ENCODE measurements around the gene MEF2A.

The MEF2A gene

DNA sequence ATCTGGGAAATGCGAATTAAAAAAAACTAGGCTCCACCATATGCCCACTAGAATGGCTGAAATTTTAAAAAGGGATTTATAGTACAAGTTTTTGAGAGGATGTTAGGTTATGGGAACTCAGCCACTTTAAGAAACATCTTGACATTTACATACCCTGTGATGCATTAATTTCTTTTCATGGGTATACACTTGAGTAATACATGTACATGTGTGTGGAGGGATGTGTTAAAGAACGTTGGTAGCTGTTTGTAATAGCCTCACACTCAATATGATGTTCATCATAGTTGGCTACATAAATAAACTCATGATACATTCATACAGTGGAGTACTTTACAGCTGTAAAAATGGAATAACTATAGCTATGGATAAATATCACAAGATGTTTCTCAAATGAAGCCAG lies 40.9 kb downstream of the MEF2A start:
- DNase-seq, result no peak

DNA sequence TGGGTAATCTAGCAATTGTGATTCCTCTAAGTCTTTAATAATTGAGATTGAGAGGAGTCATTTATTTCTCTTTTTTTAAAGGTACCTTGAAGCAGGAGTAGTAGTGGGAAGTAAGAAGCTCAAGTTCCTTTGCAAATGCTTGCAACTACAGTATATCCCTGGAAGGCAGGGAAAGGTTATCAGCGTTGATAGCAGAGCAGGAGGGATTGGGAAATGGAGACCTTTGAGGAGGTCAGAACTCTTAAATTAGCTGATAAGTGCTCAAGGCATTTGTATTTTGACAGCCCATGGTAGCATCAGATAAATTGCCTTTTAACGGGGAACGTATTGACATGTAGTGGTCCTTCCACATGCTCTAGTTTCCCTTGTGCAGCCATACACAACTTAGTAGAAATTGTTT lies 47.7 kb downstream of the MEF2A start:
- no peak for DNase-seq

DNA sequence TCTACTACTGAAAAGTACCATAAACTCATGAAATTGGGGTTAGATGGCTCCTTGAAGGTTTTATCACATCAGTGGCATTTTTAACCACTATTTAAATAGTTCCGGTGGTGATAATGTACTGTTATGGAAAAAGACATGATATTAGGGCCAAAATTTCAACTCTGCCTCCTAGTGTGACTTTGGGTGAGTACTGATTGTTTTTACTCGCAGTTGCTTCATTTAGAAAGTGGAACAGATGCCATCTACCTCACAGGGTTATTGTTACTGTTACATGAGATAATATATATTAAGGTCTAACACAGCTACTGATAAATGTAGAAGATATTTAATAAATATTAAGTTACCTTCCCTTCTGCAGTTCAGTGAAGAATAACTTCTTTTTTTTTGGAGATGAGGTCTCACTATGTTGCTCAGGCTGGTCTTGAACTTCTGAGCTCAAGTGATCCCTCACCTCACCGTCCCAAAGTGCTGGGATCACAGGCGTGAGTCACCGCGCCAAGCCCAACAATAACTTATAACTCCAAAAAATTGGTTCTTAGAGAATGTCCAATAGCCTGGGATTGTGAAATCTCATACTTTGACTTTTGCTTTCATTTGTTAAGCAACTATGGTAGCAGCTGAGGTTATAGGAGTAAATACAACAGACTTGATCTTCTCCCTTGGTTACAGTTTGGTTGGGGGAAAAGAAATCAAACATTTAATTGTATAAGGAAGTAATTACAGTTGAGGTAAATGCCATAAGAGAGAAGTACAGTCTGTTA lies 48.3 kb downstream of the MEF2A start:
- DNase-seq, result no peak

DNA sequence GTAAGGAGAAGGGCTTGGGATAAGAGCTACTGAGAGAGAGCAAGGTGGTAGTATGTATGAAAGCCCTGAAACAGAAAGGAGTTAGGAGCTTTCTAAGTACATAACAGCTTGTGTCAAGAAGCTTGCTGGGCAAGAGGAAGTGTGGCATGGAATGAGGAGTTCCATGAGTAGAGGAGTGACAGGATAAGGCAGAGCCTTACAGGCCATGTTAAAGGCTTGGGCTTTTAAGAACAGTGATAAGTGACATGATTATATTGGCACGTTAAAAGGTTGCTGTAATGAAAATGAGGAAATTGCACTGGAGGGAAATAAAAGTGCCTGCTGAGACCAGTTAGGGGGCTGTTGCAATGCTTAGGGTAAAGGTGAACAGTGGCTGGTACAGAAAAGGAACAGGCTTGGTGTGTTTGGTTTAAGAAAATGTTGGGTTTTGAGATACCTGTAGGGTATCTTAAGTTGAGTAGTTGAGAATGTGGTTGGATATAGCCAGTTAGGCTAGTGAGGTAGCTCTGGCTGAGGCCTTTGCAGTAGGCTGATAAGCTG lies 49.0 kb downstream of the MEF2A start:
- no peak for DNase-seq

DNA sequence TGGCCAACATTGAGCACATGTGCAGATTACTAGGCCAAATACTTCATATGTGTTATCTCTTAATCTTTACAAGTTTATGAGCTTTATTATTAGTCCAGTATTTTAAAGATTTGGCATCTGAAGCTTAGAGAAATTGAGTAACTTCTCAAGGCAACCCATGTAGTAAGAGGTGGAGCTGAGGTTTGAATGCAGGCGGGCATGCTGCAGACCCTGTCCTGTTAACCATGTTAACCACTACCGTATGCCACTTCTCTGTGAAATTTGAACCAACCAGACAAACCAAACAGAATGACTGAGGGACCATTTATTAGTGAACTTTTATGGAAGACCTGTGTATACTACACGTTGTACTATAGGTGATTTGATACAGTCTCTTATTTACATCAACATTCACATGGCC lies 49.7 kb downstream of the MEF2A start:
- no peak for DNase-seq

DNA sequence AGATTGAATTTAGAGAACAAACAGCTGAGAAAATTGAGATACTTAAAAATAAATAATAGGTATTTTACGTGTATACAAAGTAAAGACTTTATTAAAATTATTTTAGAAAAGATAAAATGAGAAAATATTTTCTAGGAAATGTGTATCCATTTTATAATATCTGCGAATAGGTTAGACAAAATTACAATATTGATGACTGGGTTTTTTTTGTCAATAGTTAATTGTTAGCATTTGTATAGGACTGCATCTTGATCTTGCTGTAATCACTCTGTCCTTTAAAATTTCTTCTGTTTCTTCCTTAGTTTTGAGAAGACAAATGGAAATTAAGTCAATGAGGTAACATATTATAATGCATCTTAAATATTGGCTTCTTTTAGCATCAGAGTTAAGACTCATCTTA lies 50.3 kb downstream of the MEF2A start:
- DNase-seq, result no peak

DNA sequence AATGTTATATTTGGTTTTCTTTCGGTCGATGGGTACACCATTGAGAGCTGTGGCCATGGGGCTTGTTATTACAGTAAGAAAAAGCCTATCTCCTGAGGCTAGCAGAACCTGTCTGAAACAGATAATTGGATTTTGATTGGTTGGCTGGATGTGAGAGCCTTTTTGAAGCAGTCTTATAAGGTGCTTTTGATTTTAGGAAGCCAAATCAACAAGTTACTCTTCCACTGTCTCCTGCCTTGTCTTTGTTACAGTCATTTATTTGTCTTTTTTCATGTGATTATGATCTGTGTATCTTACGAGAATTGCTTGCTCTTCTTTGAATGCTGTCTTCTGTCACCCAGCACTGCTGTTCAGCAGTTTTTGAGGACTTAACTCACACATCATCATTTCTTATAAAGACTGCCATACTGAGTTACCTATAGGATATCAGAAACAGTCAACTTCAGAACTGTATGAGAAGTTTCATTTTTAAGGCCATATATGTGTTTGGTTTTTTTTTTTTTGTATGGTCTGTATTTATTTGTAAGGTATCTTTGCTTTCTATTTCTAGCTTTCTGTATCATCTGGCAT lies 51.1 kb downstream of the MEF2A start:
- no peak for DNase-seq

DNA sequence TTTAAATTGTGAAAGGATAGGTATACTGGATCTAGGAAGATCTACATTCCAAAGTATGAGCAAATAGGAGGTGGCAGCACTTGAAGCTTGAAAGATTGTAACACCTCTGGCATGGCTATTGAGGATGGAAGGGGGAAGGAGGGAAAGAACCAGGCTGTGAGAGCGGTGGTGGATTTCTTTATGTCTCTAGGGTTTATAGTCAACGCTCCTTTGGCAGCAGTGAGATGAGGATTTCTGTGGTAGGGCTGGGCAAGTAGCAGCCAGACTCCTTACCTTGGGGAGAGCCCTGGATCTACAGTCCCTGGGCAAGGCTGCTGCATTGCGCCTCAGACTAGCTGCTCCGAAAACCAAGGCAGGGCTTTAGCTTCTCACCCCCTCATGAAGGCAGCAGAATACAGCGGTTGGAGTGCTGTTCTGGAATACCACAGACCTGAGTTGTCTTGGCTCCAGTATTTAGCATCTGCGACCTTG lies 53.2 kb downstream of the MEF2A start:
- DNase-seq, result no peak

DNA sequence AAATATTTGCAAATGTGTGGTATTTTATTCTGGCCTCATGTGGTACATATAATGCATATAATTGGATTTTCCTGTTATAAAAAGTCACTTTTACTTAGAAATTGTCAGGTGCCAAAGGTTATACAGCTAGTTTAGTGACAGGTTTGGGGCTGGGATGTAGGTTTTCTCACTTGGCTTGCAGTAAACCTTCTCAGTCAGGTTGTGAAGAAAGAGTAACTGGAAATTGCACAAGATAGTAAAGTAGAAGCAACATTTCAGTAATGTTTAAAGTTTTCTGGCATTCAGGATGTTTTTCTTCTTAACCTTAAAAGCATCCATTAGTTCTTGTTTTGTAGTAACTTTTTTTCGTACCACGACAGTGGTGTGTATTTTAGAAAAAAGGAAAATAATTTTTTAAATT lies 53.9 kb downstream of the MEF2A start:
- no peak for DNase-seq

DNA sequence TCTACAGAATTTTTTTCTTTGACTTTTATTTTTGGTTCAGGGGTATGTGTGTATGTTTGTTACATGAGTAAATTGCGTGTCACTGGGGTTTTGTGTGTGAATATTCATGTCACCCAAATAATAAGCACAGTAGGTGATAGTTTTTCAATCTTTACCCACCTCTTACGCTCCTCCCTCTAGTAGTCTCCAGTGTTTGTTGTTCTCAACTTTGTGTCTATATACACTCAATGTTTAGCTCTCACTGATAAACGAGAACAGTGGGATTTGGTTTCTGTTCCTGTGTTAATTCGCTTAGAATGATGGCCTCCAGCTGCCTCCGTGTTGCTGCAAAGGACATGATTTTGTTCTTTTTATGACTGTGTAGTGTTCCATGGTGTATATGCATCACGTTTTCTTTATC lies 54.4 kb downstream of the MEF2A start:
- no peak for DNase-seq

DNA sequence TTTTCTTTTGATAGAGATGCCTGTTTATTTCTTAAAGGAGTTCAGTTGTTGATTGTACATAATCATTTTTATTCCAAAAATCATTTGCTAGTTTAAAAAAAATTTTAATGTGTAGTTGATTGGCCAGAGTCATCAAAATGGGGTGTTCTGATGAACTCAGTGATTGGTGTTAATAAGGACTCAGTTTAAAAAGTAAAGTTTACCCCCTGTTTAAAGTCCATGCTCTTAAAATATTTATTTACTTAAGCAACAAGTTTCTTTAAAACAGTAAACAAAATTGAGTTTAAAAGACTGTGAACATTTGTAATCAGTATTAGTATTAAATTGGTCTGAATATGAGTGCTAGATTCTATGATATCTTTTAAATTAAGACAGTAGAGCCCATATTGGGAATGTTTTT lies 56.0 kb downstream of the MEF2A start:
- no peak for DNase-seq

DNA sequence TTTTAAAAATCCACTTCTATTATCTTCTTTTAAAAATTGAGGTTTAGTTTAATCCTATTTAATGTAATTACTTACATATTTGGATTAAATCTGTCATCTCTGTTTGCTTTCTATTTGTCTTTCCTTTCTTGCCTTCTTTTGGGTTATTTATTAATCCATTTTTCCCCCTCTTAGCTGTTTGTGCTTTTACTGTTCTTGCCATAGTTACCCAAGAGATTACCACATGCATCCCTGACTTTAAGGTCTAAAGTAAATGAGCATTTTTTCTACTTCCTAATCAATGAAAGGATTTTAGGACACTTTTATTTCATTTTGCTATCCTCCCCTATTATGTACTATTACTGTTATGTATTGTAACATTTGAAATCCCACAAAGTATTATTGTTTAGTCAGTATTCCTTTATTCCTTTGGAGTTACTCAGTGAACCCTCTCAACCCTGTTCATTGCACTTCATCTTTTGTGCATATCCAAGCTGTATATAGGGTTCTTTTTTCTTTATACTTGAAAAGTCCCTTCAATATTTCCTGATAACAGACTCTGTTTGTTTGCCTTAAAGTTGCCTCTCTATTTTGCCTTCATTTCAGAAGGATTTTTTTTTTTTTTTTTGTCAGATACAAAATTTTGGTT lies 62.7 kb downstream of the MEF2A start:
- DNase-seq, result no peak

DNA sequence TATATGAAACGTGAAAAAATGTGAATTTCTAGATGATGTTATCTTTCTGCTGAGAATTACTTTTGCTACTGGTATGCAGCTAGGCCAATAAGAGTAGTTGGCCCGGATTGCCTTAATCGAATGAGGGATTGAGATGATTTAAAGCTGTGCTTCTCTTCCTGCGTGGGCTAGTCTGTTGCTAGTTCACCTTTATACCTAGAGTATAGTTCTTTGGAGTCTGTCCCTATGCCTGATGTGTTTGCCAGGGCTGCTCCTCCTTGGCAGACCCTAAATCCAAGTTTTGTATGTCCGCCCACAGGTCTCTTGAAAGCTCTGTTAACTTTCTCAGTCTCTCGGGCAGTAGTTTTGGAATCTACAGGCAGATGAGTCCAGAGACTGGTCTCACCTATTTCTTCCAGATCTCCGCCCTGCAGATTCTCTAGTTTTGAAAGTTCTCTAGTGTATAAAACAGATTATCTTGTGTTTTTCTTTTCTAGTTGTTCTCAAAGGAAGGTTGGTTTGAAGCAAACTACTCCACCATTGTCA lies 64.9 kb downstream of the MEF2A start:
- no peak for DNase-seq

DNA sequence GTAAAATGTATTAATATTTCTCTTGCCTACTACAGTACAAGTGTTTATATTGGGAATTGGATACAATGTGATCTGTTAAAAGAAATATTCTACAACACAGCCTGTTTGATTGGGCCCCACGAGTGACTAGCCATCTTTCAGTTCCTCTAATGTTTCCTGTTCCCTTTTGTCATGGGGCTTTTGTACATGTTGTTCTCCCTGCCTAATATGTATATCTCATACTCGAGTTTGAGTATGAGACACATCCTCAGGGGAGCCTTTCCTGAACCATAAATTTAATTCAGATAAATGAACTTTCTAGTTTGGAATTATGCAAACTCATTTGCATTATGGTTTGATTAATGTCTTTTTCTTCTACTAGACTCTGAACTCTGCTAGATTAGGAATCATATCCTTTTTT lies 65.5 kb downstream of the MEF2A start:
- no peak for DNase-seq

DNA sequence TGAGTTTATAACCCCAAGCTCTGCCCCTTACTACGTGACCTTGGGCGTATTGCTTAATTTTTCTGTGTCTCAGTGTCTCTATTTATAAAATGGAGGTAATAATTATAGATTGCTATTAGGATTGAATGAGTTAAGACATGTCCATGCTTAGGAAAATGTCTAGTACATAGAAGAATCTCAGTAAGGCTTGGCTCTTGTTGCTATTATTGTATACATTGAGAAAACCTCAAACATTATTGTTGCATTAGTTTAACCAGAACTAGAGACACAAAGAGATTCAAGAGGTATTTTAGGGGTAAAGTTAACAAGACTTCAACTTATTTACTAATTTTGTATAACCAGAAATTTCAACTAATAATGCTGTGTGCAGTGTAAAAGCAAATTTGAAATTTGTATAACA lies 66.7 kb downstream of the MEF2A start:
- no peak for DNase-seq

DNA sequence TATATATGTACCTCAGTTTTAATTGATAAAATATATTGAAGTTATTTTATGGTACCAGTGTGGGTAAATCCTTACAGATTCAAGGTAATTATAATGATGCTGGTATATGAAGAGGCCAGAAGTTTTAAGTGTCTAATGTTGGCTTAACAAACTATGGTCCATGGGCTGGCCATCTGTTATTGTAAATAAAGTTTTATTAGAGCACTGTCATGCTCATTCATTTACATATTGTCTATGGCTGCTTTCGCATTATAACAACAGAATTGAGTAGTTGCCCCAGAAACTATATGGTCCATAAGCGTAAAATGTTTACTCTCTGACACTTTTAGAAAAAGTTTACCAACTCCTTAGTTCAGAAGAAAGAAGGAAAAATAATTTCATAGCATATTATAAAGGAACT lies 67.9 kb downstream of the MEF2A start:
- DNase-seq, result no peak

DNA sequence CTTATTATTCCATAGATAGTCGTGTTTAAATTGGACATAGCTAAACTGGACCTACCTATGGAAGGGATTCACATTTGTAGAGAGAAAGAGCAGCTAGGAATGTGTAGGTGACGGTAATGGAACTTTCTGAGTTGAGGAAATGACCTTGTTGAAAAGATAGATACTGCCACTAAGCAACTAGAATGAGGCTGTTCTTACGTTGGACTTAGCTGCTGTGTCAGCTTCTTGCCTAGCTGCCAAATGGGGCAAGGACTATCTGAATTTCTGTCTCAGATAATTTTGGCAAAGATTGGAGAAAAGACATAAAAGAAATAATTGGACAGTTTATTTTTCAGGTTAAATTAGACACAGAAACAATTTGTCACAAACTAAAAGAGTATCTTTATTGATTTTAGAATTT lies 68.8 kb downstream of the MEF2A start:
- no peak for DNase-seq

DNA sequence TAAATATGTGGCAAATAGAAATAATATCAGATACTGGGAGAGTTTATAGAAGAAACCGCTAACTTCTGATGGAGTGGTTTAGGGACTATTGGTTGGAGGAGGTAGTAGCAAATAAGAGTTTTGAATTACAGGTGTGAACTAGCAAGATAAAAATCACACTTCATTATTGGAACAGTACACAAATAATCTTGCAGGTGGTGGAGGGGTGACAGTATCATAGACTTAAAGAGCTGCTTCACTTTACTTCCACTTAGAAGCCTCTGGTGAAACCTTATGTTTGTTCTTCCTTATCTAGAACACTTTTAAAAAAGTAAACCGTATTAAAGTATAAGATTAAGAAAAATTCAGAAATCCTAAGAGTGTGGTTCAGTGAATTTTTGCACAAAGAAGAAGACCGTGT lies 69.4 kb downstream of the MEF2A start:
- DNase-seq, result no peak

DNA sequence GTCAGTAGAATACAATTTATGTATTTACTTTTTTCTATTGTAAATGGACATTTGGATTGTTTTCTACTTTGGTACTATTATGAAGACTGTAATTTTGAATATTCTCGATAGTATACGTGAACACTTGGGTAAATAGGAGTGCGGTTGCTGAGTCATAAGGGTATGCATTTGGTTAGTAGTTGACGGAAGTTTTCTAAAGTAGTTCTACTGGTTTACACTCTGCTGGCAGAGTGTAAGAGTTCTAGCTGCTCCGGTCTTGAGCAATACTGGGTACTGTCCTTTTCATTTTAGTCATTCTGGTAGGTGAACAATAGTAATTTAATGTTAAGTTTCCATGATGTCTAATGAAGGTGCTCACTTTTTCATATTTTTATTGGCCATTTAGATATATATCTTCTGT lies 70.0 kb downstream of the MEF2A start:
- no peak for DNase-seq

DNA sequence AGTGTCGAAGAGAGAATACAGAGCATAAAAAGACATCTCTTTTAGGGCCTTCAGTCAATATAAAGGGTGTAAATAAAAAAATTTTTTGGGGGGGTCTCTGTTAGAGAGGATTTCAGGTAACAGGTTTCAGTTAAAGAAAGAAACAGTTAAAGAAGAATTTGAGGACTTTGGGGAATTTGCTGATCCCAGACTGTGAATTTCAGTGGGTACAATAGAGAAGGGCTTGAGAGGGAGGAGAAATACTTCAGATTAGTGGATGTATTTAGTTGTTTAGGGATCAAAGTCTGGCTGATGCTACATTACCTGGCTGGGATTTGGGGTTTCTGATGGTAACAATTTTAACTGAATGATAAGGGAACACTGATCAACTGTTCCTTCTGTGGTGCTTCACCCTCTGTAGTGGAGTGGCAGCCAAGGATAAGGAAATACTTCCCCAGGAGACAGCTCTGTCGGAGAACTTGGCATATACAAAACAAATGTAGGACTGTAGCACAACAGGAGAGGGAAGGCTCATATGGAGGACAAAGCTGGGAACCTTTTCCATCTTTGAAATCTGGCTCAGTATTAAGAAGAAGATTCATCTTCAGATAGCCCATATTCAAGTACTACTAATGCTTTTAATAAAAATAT lies 79.2 kb downstream of the MEF2A start:
- no peak for DNase-seq

DNA sequence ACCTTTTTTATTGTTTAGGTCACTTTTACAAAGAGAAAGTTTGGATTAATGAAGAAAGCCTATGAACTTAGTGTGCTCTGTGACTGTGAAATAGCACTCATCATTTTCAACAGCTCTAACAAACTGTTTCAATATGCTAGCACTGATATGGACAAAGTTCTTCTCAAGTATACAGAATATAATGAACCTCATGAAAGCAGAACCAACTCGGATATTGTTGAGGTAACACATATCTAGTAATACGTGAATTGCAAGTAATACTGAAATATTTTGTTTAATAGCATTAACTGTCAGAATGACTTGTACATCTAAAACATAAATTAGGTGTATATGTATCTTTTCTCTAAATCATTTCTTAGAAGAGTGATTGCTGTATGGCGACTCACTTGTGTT lies 79.8 kb downstream of the MEF2A start:
- DNase-seq, result no peak

DNA sequence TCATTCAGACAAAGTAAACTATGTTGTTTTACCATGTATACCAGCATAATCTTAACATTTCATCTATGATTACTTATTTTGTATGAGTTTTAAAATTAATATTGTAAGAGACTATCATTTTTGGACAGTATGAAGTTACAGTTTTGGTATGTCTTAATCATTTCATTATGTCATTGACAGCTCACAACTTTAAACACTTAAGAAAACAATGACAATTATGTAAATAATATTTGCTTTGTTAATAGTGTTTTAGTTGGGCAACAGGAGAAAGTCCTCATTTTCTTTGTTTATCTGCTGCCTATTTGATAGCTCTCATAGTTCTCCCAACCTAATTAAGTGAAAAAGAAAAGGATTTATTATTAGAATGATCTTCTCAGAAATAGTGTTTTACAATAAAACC lies 80.2 kb downstream of the MEF2A start:
- no peak for DNase-seq

DNA sequence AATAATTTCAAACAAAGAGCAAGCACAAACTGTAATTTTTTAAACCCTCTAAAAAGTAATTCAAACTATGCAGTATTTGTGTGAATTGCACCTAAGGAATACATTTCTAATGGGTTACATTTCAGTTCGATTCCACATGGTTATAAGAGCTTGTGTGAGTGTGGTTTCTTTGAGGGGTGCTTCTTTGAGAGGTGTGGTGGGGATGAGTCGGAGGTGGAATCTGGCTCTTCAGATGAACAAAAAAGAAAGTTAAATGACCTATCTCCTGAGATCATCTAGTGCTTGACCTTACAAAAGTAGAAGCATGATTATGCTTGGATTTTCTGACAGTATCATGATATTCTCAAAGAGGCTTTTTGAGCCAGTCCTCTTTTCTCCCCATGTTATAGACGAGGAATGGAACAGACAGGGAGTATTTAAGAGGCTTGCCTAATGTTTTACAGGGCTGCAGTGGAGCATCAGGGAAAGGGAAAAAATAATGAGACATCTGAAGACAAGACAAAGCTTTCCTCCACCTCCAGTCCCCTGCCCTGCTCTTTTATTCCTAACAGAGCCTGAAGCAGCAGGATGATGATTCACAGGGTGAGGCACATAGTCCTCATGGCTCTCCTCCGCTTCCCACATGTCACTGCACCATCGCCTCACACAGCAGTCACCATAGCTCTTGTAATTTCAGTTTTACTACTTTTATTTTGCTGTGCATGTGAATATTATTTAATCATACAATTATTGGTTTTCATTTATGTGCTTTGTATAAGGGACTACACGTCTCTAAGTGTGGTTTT lies 85.4 kb downstream of the MEF2A start:
- DNase-seq, result no peak

Measured in activated effector memory CD4-positive, alpha-beta T cell treated with anti-CD3 and anti-CD28 coated beads, Interleukin-2, amount 50 U/mL, for 16 hours (primary cell).